Limb (tissue), 2 donors: ENCODE data around the gene ATXN1L.
"Not testable (repeated sequence)": the region's sequence is repeated elsewhere in the genome, so short reads cannot be mapped to it uniquely, and the experiment has no call there.

Experiments
- DNase-seq, 2 donors: peaks; one replicate each; pipeline ENCODE4 v3.0.0-alpha.2; 2016; ENCODE audit errors: extremely low spot score in 2 of 2

ATXN1L gene

DNA sequence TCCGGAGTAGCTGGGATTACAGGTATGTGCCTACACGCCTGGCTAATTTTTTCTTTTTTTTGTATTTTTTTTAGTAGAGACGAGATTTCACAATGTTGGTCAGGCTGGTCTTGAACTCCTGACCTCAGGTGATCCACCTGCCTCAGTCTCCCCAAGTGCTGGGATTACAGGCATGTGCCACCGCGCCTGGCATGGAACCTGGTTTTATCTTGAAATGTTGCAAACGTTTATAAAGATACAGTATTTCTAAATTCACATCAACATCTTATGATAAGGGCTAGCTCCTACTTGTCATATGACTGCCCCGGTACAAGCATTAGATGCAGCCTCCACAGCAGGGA is 48.1 kb downstream of the ATXN1L start:
- no peak for DNase-seq

DNA sequence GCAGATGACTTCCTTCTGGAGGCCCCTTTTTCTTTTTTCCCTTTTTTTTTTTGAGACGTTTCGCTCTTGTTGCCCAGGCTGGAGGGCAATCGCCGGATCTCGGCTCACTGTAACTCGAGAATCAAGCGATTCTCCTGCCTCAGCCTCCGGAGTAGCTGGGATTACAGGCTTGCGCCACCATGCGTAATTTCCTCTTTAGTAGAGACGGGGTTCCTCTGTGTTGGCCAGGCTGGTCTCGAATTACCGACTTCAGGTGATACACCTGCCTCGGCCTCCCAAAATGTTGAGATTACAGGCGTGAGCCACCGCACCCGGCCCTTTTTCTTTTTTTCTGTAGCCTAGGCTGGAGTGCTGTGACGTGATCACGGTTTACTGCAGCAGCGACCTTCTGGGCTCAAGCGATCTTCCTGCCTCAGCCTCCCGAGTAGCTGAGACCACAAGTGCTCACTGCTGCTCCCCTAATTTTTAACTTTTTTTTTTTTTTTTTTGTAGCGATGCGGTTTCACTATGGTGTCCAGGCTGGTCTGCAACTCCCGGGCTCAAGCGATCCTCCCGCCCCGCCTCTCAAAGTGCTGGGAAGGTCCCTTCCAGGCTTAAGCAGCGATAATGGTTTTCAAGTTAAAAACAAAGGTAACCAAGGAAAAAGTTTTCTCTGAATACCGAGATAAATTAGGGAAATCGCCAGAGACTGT is 48.6 kb downstream of the ATXN1L start:
- DNase-seq: peak in 1 of 2 donors; percentile 58

- peak; percentile 97 to 98 for DNase-seq
Observed at GRCh38 chr16:71894921-71895678, 49.3 kb downstream of the ATXN1L start, which contains the start of gene IST1. Gene IST1 (plus strand): TSS chr16:71895531. CDS start chr16:71915641, 20,110 bp downstream.

GRCh38 chr16:71895679-71896365 is 50.0 kb downstream of the ATXN1L start:
- no peak for DNase-seq

DNA sequence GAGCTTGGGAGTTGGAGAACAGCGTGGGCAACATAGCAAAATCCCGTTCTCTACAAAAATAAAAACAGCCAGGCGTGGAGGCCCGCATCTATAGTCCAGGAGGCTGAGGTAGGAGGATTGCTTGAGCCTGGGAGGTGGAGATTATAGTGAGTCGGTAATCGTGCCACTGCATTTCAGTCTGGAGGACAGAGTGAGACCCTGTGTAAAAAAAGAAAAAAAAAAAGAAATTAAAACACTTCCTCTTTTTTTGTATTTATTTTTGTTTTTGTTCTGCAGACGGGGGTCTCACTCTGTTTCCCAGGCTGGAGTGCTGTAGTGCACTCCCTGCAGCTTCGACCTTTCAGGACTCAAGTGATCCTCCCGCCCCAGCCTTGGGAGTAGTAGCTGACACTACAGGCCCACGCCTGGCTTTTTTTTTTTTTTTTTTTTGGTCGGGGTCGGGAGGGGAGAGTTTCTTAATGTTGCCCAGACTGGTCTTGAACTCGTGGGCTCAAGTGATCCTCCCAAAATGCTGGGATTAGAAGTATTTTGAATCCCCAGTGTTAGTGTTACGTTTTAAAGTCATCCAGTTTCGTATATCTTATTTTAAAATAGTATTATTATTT is 51.1 kb downstream of the ATXN1L start:
- DNase-seq: no peak

DNA sequence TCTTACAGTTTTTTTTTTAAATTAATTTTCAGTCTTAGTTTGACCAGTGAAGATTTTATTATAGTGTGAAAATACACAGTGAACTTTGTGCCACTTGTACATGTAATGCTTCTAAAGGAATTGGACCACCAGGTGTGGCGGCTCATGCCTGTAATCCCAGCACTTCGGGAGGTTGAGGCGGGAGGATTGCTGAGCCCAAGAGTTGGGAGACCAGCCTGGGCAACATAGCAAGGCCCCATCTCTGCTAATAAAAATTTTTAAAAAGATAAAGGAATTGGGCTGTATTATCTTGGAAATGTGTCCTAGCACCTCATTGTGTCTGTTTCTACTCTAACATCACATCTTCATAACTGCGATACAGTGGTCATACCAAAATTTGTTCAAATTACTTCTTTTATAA is 53.4 kb downstream of the ATXN1L start:
- no peak for DNase-seq

- no peak for DNase-seq
Observed at GRCh38 chr16:71902656-71903365, 57.0 kb downstream of the ATXN1L start.

DNA sequence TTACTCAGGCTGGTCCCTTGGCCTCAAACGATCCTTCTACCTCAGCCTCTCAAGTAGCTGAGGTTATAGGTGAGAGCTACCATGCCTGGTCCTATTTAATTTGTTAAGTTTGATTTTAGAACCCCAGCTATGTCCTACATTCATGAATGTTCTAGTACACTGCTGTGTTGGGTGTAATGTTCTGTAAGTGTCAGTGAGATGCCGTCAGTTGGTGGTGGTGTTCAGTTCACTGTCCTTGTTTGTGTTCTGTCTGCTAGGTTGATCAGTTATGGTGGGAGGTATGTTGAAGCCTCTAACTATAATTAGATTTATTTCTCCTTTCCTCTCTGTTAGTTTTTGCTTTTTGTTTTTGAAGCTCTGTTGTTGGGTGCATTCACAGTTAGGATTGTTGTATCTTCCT is 57.8 kb downstream of the ATXN1L start:
- no peak for DNase-seq

- DNase-seq: no peak
Observed at GRCh38 chr16:71904239-71904638, 58.5 kb downstream of the ATXN1L start.

- not testable (repeated sequence) for DNase-seq
Observed at GRCh38 chr16:71905765-71906164, 60.0 kb downstream of the ATXN1L start.
